Keratinocyte (primary cell): ENCODE results near the gene ITGAD. TPM values are rescaled to one million over a fixed set of nuclear protein-coding genes. Genes with fewer than 3 reads are reported as not detected.

Experiments used
- DNase-seq: peaks from one replicate; pipeline ENCODE4 v3.0.0-alpha.2; 2011; ENCODE audit warnings: low read depth, missing footprints, low spot score
- FAIRE-seq: peaks from 2 replicates; lab custom pipeline; 2011; peaks lifted over from hg19 to GRCh38; lab: Jason Lieb, UNC
- H2AFZ ChIP-seq: 2 replicates; pipeline ENCODE4 v1.6.0; 2012; ENCODE audit warnings: low read length, control low read depth, inconsistent platforms; ENCODE audit not compliant: control insufficient read depth
- H3K27ac ChIP-seq: 2 replicates; pipeline ENCODE4 v1.5.1; 2011; ENCODE audit warnings: low read length; ENCODE audit not compliant: control insufficient read depth, insufficient read depth
- H3K27me3 ChIP-seq: 3 replicates; pipeline ENCODE4 v1.6.0; 2011; ENCODE audit warnings: low read length; ENCODE audit not compliant: control insufficient read depth, insufficient read depth; ENCODE audit errors: extremely low read depth
- H3K36me3 ChIP-seq, 2 experiments: 2 replicates in 1 of 2; 3 replicates in 1 of 2; pipeline ENCODE4 v1.5.1; 2011; ENCODE audit warnings: low read length in 2 of 2, mild to moderate bottlenecking in 1 of 2; ENCODE audit not compliant: control insufficient read depth in 2 of 2, insufficient read depth in 2 of 2; ENCODE audit errors: extremely low read depth in 1 of 2
- H3K4me1 ChIP-seq: 3 replicates; pipeline ENCODE4 v1.5.1; 2011; ENCODE audit warnings: low read length; ENCODE audit not compliant: control insufficient read depth, insufficient read depth; ENCODE audit errors: extremely low read depth
- H3K4me2 ChIP-seq: 3 replicates; pipeline ENCODE4 v1.6.0; 2011; ENCODE audit warnings: low read depth, low read length; ENCODE audit not compliant: control insufficient read depth, insufficient read depth; ENCODE audit errors: extremely low read depth
- H3K4me3 ChIP-seq, 3 experiments: fragments of 200-600 bp in 1 of 3; sonication (generic) in 1 of 3; 2 replicates in 2 of 3; 3 replicates in 1 of 3; pipeline ENCODE4 v1.5.1; 2011 to 2016; ENCODE audit warnings: low read length in 3 of 3, mild to moderate bottlenecking in 3 of 3, control low read depth in 2 of 3, inconsistent platforms in 1 of 3, low read depth in 1 of 3, mixed read lengths in 1 of 3, mixed run types in 1 of 3, moderate library complexity in 1 of 3; ENCODE audit not compliant: control insufficient read depth in 2 of 3, insufficient read depth in 2 of 3; ENCODE audit errors: extremely low read depth in 1 of 3
- H3K79me2 ChIP-seq: 2 replicates; pipeline ENCODE4 v1.6.0; 2012; ENCODE audit warnings: low read length; ENCODE audit not compliant: control insufficient read depth, insufficient read depth
- H3K9ac ChIP-seq: 3 replicates; pipeline ENCODE4 v1.6.0; 2011; ENCODE audit warnings: low read length; ENCODE audit not compliant: control insufficient read depth, insufficient read depth; ENCODE audit errors: extremely low read depth
- H3K9me1 ChIP-seq: 3 replicates; pipeline ENCODE4 v1.6.0; 2011; ENCODE audit warnings: low read length; ENCODE audit not compliant: control insufficient read depth, insufficient read depth; ENCODE audit errors: extremely low read depth
- H3K9me3 ChIP-seq: 2 replicates; pipeline ENCODE4 v1.5.1; 2012; ENCODE audit warnings: low read depth, low read length; ENCODE audit not compliant: control insufficient read depth
- H4K20me1 ChIP-seq: 3 replicates; pipeline ENCODE4 v1.6.0; 2011; ENCODE audit warnings: low read length; ENCODE audit not compliant: control insufficient read depth, insufficient read depth; ENCODE audit errors: extremely low read depth
- EZH2 ChIP-seq: IDR thresholded peaks from one replicate; pipeline ENCODE4 v1.6.1; 2012; ENCODE audit warnings: inconsistent platforms, mild to moderate bottlenecking, low read length, moderate library complexity
- dilution Hi-C: fragments of 300-500 bp; cut with MboI; formaldehyde crosslinking; loops from one replicate; pipeline ENCODE4 v1.7.0; 2020; ENCODE audit warnings: low sequenced_read_pairs; ENCODE audit not compliant: extremely low pct_ligation_motif_present
- polyA plus RNA-seq, 5 experiments: library from polyadenylated mRNA; depleted of rRNA in 3 of 5; stranded (reverse) in 3 of 5; stranded (forward) in 1 of 5; unstranded in 1 of 5; fragments of >200 nt; gene quantifications; 1 replicate in 1 of 5; 2 replicates in 3 of 5; 3 replicates in 1 of 5; pipeline versions ENCODE4 v1.2.1 to v1.2.3, GENCODE V29; 2011 to 2012; ENCODE audit warnings: missing spikeins in 2 of 5, low read depth in 1 of 5, low replicate concordance in 1 of 5
- TF ChIP-seq, protein P1 (sequence below), 3 experiments: IDR thresholded peaks in 1 of 3; conservative IDR thresholded peaks in 1 of 3; optimal IDR thresholded peaks in 1 of 3; 2 replicates in 2 of 3; 3 replicates in 1 of 3; pipeline versions ENCODE3 to v1.5.1; 2011; ENCODE audit warnings: low read length in 3 of 3, mild to moderate bottlenecking in 3 of 3, moderate library complexity in 2 of 3, control low read depth in 1 of 3, inconsistent platforms in 1 of 3; ENCODE audit not compliant: insufficient read depth in 2 of 3; ENCODE audit errors: extremely low read depth in 1 of 3

ITGAD gene
- polyA plus RNA-seq, 1 donor (not counting 4 experiments of a cell fraction or from before 2014, with no cell fraction given): not detected

DNA sequence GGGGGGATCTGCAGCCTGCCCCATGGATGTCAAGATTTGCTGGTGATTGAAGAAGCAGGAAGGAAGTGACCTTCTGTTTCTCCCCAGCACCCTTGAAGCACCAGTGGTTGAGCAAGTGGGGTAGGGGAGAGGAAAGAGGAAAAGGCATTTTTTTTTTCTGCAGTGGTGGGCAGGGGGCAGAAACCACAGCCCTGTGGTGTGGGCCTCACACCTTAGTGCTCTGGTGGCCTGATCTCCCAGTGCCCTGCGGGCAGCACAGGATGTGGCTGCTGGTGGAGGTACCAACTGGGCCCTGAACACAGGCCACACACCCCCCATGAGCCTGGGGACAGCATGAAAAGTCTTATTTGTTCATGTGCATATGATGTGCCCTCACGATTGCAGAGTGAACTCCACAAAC lies 7.1 kb downstream of the ITGAD start:
- dilution Hi-C loops: no loop called here
- Histone ChIP-seq H3K9me3 (no peaks in the 10 kb centered on the region), H2AFZ (no peak overlapping the region), H3K4me3 (no peak overlapping the region), H3K4me1 (no peaks in the 10 kb centered on the region), H3K79me2 (no peaks in the 10 kb centered on the region), H3K27ac (no peak overlapping the region), H3K36me3 (no peaks in the 10 kb centered on the region), H3K27me3 (no peaks in the 10 kb centered on the region), H3K9ac (no peak overlapping the region), H4K20me1 (no peaks in the 10 kb centered on the region), H3K4me2 (no peak overlapping the region), H3K9me1 (no peaks in the 10 kb centered on the region)
- FAIRE-seq (no peak), DNase-seq (no peak)
- TF ChIP-seq, protein P1, sequence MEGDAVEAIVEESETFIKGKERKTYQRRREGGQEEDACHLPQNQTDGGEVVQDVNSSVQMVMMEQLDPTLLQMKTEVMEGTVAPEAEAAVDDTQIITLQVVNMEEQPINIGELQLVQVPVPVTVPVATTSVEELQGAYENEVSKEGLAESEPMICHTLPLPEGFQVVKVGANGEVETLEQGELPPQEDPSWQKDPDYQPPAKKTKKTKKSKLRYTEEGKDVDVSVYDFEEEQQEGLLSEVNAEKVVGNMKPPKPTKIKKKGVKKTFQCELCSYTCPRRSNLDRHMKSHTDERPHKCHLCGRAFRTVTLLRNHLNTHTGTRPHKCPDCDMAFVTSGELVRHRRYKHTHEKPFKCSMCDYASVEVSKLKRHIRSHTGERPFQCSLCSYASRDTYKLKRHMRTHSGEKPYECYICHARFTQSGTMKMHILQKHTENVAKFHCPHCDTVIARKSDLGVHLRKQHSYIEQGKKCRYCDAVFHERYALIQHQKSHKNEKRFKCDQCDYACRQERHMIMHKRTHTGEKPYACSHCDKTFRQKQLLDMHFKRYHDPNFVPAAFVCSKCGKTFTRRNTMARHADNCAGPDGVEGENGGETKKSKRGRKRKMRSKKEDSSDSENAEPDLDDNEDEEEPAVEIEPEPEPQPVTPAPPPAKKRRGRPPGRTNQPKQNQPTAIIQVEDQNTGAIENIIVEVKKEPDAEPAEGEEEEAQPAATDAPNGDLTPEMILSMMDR (optimal IDR thresholded peaks at IDR 0.05 in 1 of 3, IDR thresholded peaks at IDR 0.05 in 1 of 3, conservative IDR thresholded peaks at IDR 0.05 in 1 of 3; ENCODE audit: extremely low read depth in 1 of 3, insufficient read depth in 2 of 3, low read length in 3 of 3): no peak
- no peak for TF ChIP-seq EZH2

DNA sequence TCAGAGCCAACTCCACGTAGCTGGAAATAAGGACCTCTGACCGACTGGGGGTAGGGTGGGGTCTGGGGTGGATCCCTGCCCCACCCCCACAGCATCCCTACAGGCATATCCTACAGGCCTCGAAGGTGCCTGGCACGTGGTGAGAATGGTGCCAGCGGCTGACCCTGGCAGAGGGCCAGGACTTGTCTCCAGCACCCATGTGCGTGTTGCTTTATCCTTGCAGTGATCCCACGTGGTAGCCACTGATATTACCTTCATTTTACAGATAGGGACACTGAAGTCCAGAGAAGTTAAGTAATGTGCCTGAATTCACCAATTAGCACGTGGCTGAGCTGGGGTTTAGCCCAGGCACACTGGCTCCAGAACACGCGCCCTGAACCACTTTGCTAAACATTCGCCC lies 8.3 kb downstream of the ITGAD start:
- Histone ChIP-seq H3K27me3 (no peaks in the 10 kb centered on the region), H3K9me1 (no peaks in the 10 kb centered on the region), H3K27ac (no peak overlapping the region), H4K20me1 (no peaks in the 10 kb centered on the region), H3K36me3 (no peaks in the 10 kb centered on the region), H3K4me2 (no peak overlapping the region), H3K4me1 (no peaks in the 10 kb centered on the region), H3K4me3 (no peak overlapping the region), H3K9ac (no peak overlapping the region), H2AFZ (no peak overlapping the region), H3K9me3 (no peaks in the 10 kb centered on the region), H3K79me2 (no peaks in the 10 kb centered on the region)
- DNase-seq (no peak), FAIRE-seq (no peak)
- TF ChIP-seq EZH2: no peak
- TF ChIP-seq, protein P1 (optimal IDR thresholded peaks at IDR 0.05 in 1 of 3, IDR thresholded peaks at IDR 0.05 in 1 of 3, conservative IDR thresholded peaks at IDR 0.05 in 1 of 3; ENCODE audit: extremely low read depth in 1 of 3, insufficient read depth in 2 of 3, low read length in 3 of 3): no peak
- dilution Hi-C loops: no loop called here
